SKM-1 treated with dmso at 0.1 percent for 144 hours (cell line): Measurements from ENCODE around the gene CDKN2AIPNL.
A peak's percentile ranks its signal among the peaks of the same experiment; 100 is the strongest.

Source experiments
- DNase-seq: peaks from one replicate; lab custom pipeline; 2025; ENCODE audit not compliant: unreplicated experiment; lab: John Stamatoyannopoulos, UW

CDKN2AIPNL gene

GRCh38 chr5:134411546-134412266 lies at the start of gene CDKN2AIPNL:
TSS of gene CDKN2AIPNL (minus strand) at chr5:134411881. CDS start at chr5:134411854, 27 bp downstream.
- DNase-seq, result peak; percentile 66

- no peak for DNase-seq
These were observed 48.9 kb upstream of the CDKN2AIPNL start for GRCh38 chr5:134460551-134460950.

- no peak for DNase-seq
These were observed 47.8 kb upstream of the CDKN2AIPNL start for GRCh38 chr5:134459491-134459890.

GRCh38 chr5:134459010-134459403 lies 47.3 kb upstream of the CDKN2AIPNL start:
- DNase-seq, result no peak

GRCh38 chr5:134458234-134459009 lies 46.7 kb upstream of the CDKN2AIPNL start:
- no peak for DNase-seq

- no peak for DNase-seq
These were observed 46.1 kb upstream of the CDKN2AIPNL start for GRCh38 chr5:134457801-134458200.

- no peak for DNase-seq
These were observed 45.1 kb upstream of the CDKN2AIPNL start for GRCh38 chr5:134456825-134457224.

- DNase-seq, result no peak
These were observed 43.8 kb upstream of the CDKN2AIPNL start for GRCh38 chr5:134455466-134455865.

GRCh38 chr5:134453016-134453415 lies 41.3 kb upstream of the CDKN2AIPNL start:
- no peak for DNase-seq

GRCh38 chr5:134451936-134452505 lies 40.3 kb upstream of the CDKN2AIPNL start:
- DNase-seq, result no peak

- no peak for DNase-seq
These were observed 39.7 kb upstream of the CDKN2AIPNL start for GRCh38 chr5:134451225-134451935.

- DNase-seq, result peak; percentile 78
These were observed 38.7 kb upstream of the CDKN2AIPNL start for GRCh38 chr5:134450374-134450773.

- DNase-seq, result no peak
These were observed 37.5 kb upstream of the CDKN2AIPNL start for GRCh38 chr5:134449167-134449566.

GRCh38 chr5:134447815-134448520 lies 36.3 kb upstream of the CDKN2AIPNL start:
- no peak for DNase-seq

GRCh38 chr5:134446938-134447337 lies 35.3 kb upstream of the CDKN2AIPNL start:
- no peak for DNase-seq

- DNase-seq, result no peak
These were observed 34.5 kb upstream of the CDKN2AIPNL start for GRCh38 chr5:134445856-134446818.

- no peak for DNase-seq
These were observed 33.3 kb upstream of the CDKN2AIPNL start for GRCh38 chr5:134444941-134445471.

- DNase-seq, result no peak
These were observed 28.6 kb upstream of the CDKN2AIPNL start for GRCh38 chr5:134440201-134440755.

- DNase-seq, result no peak
These were observed 27.6 kb upstream of the CDKN2AIPNL start for GRCh38 chr5:134439210-134439654.
